DND-41 (cell line): ENCODE measurements around the gene CNOT1.

Experiments used
- EZH2 ChIP-seq: IDR thresholded peaks from 3 replicates; pipeline ENCODE4 v1.6.1; 2012; ENCODE audit warnings: borderline replicate concordance, low read depth, mild to moderate bottlenecking, moderate library complexity, low read length, inconsistent platforms; ENCODE audit not compliant: severe bottlenecking
- TF ChIP-seq, protein P1 (sequence below): IDR thresholded peaks from 2 replicates; pipeline ENCODE4 v1.5.1; 2012; ENCODE audit warnings: borderline replicate concordance, low read length, moderate library complexity, mild to moderate bottlenecking; ENCODE audit not compliant: poor library complexity, severe bottlenecking; ENCODE audit errors: extremely low read depth

DNA sequence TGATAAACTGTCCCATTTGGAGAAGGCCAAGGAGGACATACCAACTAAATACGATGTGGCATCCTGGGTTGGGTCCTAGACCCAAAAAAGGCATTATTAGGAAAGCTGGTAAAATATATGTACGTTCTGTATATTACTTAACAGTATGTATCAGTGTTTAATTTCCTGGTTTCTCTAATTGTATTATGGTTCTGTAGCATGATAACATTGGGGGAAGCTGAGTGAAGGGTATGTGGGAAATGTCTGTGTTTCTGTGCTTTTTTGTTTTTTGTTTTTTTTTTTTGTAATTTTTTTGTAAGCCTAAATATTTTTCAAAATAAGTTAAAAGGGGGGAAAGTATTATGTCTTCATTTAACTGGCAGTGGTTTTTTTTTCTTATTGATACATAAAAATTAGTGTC lies 151.2 kb downstream of the CNOT1 start:
- TF ChIP-seq, protein P1, sequence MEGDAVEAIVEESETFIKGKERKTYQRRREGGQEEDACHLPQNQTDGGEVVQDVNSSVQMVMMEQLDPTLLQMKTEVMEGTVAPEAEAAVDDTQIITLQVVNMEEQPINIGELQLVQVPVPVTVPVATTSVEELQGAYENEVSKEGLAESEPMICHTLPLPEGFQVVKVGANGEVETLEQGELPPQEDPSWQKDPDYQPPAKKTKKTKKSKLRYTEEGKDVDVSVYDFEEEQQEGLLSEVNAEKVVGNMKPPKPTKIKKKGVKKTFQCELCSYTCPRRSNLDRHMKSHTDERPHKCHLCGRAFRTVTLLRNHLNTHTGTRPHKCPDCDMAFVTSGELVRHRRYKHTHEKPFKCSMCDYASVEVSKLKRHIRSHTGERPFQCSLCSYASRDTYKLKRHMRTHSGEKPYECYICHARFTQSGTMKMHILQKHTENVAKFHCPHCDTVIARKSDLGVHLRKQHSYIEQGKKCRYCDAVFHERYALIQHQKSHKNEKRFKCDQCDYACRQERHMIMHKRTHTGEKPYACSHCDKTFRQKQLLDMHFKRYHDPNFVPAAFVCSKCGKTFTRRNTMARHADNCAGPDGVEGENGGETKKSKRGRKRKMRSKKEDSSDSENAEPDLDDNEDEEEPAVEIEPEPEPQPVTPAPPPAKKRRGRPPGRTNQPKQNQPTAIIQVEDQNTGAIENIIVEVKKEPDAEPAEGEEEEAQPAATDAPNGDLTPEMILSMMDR: no peak
- no peak for TF ChIP-seq EZH2
